Limb (tissue), 2 donors: ENCODE results near the gene KRTAP5-8.
A peak's percentile ranks its signal among the peaks of the same experiment; 100 is the strongest.
"Not testable (repeated sequence)": the region's sequence is repeated elsewhere in the genome, so short reads cannot be mapped to it uniquely, and the experiment has no call there.

Experiments
- DNase-seq, 2 donors: peaks; one replicate each; pipeline ENCODE4 v3.0.0-alpha.2; 2016; ENCODE audit errors: extremely low spot score in 2 of 2

Gene KRTAP5-8

DNA sequence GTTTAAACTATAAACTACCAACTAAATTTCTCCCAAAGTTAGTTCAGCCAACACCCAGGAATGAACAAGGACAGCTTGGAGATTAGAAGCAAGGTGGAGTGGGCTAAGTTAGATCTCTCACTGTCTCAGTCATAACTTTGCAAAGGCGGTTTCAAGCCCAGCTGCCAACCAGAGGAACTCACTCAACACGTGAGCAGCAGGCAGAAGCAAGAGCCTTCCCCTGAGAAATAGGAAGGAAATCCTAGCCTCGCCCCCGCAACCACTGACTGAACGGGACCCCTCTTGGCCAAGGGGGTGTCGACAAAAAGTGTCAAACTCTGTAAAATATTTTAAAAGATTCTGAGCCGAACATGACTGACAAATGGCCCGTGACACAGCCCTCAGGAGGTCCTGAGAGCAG lies 6.0 kb downstream of the KRTAP5-8 start:
- no peak for DNase-seq

DNA sequence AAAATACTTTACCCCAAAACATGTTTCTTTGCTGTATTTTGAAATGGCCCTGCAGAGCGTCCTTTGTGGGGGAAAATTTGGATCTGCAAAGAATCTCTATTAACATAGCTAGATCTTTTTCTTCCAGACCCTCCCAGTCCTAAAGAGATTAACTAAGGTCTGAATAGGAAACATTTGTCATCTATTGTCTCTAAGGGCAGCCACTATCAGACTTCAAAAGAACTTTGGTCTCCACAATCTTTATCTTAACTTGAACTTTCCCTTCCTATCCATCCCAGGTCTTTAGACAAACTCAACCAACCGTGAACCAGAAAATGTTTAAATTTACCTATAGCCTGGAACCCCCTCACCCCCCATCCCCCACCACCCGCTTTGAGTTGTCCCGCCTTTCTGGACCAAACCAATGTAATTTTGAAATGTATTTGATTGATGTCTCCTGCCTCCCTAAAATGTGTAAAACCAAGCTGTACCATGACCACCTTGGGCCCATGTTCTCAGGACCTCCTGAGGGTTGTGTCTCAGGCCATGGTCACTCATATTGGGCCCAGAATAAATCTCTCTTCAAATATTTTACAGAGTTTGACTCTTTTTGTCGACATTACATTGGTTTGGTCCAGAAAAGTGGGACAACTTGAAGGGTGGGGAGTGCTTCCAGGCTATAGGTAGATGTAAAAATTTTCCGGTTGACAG lies 6.8 kb downstream of the KRTAP5-8 start:
- DNase-seq, result no peak

DNA sequence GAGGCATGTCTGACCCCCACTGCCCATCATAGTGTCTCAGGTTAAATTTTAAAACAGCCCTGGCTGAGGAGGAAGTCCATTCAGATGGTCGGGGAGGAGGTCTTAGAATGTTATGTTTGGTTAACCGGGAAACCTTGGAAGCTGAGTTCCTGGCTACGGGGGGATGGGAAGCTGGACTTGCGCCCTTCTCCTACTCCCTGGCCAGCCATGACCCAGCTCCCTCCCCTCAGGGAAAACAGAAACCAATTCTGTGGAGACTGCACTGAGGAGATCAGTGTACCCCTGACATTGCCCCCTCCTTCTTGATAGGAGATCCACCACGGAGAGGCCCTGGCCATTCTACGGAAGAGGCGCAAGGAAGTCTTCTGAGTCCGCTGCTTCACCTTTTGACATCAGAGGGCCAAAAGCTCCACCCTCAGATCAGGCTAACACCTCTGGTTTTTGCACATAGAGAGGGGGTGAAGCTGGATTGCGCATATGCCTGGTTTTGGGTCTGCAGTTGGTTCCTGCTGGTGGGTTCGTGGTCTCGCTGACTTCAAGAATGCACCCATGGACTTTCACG lies 7.7 kb downstream of the KRTAP5-8 start:
- no peak for DNase-seq

DNA sequence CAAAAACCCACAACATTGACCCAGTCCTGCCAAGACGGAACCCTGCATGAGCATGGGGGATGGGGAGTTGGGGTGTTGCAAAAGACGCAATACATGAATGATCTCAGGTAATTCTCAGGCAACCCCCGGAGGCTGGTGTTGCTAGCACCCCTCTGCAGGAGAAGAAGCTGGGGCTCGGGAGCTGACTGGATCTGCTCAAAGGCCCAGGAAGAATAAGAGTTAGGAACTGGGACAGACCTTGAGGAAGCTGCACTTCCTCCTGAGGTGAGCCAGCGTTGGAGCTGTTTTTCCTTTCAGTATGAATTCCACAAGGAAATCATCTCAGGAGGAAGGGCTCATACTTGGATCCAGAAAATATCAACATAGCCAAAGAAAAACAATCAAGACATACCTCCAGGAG lies 10.3 kb downstream of the KRTAP5-8 start, which contains the start of gene KRTAP5-9:
KRTAP5-9 (plus strand) TSS at position 301 of the 400 bp plus-strand sequence. CDS start 238 bp downstream, outside the sequence.
- no peak for DNase-seq

DNA sequence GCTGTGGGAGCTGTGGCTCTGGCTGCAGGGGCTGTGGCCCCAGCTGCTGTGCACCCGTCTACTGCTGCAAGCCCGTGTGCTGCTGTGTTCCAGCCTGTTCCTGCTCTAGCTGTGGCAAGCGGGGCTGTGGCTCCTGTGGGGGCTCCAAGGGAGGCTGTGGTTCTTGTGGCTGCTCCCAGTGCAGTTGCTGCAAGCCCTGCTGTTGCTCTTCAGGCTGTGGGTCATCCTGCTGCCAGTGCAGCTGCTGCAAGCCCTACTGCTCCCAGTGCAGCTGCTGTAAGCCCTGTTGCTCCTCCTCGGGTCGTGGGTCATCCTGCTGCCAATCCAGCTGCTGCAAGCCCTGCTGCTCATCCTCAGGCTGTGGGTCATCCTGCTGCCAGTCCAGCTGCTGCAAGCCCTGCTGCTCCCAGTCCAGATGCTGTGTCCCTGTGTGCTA lies 10.9 kb downstream of the KRTAP5-8 start:
- DNase-seq, result no peak

DNA sequence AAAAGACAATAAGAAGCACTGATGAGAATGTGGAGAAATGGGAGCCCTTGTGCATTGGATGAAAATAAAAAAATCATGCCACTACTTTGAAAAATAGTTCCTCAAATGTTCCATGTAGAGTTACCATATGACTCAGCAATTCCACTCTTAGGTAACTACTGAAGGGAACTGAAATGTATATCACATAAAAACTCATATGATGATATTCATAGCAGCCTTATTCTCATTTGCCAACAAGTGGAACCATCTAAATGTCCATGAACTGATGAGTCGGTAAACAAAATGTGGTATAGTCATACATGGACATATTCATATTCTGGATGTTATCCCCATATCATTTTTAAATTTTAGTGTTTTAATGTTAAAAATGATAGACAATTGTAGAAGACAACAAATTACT lies 13.9 kb downstream of the KRTAP5-8 start:
- no peak for DNase-seq

DNA sequence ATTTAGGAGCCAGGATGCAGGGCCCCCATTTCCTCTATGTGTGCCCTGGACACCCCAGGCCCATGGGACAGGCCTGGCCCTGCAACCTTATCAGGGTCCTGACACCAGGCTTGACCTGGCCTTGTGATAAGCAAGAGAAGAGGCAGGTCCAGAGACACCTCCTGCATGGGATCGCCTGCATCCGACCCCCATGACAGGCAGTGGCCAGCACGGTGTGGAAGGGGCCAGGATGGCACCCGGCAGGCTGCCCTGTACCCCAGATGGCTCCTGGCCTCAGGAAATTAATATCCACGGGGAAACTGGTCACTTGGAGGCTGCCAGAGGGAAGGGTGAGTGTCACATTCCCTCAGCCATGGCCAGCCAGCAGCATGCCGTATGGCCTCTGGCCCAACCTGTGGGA lies 17.2 kb downstream of the KRTAP5-8 start:
- DNase-seq, result no peak

DNA sequence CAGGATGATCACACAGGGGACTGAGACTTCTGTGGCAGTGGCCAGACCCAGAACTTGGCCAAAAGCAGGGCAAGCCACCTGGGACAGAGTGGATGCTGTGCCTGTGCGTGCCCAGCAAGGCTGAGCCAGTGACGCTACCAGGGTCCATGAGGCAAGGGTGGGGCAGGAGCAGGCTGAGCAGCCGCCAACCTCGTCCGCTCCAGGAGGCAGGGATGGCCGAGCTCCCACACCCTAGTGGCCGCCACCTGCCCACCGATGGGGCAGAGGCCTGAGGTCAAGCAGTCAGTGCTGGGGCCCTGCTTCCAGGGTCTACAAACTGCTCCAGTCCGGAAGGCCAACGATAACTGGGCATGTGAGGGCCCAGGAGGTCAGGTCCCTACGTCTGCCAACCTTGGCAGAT lies 17.7 kb downstream of the KRTAP5-8 start:
- DNase-seq, result no peak

DNA sequence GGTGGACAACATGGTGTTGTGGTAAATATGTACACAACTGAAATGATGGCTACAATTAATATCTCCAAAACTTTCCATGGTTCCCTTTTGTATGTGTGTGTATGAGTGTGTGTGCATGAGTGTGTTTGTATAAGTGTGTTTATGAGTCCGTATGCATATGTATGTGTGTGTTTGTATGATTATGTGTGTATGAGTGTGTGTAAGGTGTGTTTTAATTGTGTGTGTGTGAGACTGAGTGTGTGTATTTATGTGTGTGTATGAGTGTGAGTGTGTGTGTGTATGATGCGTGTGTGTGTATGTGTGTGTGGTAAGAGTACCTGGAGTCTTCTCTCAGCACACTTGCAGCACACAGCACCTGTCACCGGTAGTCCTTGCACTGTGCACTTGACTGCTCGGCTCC lies 18.2 kb downstream of the KRTAP5-8 start:
- no peak for DNase-seq

DNA sequence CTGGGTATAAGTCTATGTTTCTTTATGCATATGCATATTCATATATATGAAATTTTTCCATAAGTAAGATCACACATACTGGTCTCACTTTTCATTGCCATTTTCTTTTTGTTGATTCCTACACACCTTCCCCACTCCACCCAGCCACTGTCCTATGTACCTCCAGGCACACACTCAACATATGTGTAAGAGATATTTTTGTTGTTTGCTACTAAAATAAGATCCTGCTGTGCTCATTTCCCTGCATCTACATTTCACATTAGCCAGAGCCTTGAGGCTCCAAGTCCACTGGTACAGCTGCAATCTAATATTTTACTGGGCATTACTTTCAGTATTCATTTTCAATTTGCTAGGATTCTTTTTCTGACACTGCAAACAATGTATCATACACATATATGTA lies 19.4 kb downstream of the KRTAP5-8 start:
- no peak for DNase-seq

DNA sequence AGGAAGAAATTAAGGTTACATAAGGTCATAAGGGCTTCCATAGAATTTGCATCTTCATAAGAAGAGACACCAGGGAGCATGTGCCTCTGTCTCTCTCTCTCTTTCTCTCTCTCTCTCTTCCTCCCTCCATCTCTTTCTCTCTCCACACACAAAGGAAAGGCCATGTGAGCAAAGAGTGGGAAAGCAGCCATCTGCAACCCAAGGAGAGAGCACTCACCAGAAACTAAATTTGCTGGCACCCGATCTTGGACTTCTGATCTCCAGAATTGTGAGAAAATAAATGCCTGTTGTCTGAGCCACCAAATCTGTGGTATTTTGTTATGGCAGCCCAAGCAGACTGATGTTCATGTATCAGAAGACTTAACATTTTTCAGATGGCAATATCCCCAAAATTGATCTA lies 21.2 kb downstream of the KRTAP5-8 start:
- no peak for DNase-seq

DNA sequence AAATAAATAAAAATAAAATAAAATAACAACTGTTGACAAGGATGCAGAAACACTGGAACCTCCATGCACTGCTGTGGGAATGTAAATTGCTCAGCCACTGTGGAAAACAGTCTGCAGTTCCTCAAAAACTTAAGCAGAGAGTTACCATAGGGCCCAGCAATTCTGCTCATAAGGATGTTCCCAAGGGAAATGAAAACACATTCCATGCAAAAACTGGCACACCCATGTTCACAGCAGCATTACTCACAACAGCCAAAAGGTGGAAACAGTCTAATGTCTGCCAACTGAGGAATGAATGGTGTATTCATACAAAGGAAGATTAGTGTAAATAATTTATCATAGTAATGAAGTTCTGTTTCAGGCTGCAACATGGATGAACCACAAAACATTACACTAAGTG lies 24.3 kb downstream of the KRTAP5-8 start:
- no peak for DNase-seq

DNA sequence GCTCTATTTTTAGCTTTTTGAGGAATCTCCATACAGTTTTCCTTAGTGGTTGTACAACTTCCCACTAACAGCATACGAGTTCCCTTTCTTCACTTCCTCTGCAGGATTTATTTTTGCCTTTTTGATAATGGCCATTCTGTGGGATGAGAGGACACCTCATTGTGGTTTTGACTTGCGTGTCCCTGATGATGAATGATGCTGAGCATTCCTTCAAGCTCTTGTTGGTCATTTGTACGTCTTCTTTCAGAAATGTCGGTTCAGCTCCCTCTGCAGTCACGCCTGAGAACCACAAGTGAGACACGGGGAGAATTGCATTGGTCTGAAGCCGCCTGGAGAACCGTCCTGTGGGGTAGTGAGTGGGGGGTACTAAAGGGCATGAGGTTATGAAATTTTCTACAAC lies 25.6 kb downstream of the KRTAP5-8 start:
- no peak for DNase-seq

DNA sequence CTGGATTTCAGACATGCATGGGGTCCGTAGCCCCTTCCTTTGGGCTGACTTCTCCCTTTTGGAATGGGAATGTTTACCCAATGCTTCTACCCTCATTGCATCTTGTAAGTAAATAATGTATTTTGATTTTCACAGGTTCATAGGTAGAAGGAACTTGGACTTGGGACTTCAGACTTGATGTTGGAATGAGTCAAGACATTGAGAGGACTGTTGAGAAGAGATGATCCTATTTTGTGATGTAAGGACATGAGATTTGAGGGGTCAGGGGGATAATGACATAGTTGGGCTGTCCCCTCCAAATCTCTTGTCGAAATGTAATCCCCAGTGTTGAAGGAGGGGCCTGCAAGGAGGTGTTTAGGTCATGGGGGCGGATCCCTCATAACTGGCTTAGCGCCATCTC lies 26.6 kb downstream of the KRTAP5-8 start:
- no peak for DNase-seq

DNA sequence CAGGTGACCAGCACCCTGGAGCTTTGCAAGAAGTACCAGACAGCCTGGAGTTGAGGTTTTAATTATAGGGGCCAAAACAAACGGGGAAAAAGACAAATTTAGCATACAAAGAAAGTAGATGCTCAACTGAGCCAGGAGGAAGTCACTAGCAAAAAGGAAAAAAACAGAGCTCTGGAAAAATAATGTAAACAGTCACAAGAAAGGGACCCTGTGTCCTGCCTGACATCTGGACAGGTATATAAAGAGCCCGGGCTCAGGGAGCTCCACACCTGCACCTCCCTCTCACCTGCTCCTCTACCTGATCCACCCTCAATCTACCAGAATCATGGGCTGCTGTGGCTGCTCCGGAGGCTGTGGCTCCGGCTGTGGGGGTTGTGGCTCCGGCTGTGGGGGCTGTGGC lies 27.4 kb downstream of the KRTAP5-8 start, which contains the start of gene KRTAP5-10:
KRTAP5-10 (plus strand) TSS at position 301 of the 400 bp plus-strand sequence; CDS start at position 326, 25 bp downstream.
- no peak for DNase-seq

DNA sequence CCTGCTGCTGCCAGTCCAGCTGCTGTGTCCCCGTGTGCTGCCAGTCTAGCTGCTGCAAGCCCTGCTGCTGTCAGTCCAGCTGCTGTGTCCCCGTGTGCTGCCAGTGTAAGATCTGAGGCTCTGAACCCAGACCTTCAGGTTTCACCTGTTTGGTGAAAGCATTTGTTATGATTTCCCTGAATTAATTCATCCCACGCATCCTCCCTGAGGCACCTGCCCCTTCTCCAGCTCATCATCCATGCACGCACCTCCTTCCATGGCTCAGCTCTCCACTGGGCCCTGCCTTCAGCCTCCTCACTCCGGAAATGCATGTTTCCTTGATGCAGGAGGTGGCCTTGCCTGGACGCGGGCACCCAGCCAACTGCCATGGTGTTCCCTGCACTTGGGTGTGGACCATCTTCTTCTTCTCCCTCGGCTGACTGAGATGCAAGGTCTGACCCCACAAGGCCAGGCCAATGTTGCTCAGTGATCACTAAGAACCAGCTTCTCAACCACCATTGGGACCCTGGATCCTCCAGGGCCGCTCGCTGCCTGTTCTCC lies 28.3 kb downstream of the KRTAP5-8 start:
- no peak for DNase-seq

DNA sequence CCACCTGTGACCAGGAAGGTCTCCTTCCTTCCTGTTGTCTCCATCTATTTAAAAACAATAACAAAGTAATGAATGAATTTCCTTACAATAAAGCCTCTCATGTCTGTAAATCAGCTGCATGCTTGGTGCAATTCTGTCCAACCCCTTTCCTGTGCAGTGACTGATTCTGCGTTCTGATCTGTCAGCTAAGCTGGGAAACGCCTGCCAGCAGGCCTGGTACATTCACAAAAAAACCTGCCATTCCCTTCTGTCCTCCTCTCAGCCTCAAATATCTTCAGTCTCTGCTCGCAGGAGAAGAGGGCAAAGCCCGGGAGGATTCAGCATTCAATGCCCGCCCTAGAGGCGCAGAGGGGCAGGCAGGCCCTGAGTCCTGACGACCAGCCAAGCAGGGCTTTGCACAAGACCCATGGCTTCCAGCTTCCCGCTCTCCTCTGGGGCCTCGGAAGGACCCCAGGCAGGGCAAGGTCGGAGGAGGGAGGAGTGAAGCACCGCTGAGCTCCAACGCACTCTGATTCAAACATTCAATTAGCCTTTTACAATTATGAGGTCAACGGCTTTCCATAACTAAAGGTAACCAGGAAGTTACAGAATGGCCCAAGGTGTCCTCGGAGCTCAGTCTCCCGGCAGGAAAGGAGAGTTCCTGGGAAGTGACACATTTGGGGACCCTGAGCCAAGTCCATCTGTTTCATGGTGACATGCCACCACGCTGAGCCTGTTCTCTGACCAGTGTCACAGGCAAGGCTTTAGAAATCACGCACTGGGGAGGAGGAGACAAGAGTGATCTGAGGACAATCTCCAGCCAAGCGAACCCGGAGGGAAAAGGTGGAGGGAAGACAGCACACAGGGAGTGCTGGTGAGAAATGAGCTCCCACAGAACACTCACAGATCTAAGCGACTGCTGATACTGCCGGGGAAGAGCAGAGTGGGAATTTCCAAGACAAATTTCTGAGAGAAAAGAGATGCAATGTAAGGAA lies 29.1 kb downstream of the KRTAP5-8 start:
- not testable (repeated sequence) for DNase-seq

DNA sequence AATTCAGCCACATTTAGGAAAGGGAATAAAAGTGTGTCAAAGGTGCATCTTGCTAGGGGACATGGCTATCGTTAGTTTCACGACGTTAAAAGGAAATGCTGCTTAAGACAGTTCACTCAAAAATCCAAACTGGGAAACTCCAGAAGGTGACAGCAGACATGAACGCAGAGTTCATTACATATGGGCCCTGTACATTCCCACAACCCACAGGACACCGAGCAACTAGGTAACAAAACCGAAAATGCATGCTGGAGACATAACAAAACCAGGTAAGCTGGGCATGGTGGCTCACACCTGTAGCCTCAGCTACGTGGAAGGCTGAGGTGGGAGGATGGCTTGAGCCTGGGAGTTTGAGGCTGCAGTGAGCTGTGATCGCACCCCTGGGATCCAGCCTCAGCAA lies 29.8 kb downstream of the KRTAP5-8 start:
- DNase-seq, result not testable (repeated sequence)

DNA sequence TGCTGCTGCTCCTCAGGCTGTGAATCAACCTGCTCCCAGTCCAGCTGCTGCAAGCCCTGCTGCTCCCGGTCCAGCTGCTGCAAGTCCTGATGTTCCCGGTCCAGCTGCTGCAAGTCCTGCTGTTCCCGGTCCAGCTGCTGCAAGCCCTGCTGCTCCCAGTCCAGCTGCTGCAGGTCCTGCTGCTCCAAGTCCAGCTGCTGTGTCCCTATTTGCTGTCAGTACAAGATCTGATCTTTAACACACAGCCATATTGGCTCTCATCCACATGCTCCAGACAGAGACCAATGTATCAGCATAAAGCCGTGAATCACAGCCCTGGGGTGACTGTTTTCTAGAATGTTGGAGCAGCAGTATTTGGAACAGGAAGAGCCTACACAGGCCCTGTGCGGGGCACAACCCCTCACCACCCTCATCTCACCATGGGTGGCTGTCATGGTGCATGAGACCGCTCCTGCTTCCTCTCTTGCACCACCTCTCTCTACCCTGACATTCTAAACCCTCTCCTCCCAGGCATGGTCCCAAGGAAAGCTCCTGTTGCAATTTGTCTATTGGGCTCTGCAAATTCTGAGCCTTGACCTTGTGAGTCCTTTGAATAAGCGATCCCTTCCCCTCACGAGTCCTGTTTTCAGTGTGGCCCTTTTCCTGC lies 31.0 kb downstream of the KRTAP5-8 start:
- DNase-seq, result peak; percentile 43 to 53

DNA sequence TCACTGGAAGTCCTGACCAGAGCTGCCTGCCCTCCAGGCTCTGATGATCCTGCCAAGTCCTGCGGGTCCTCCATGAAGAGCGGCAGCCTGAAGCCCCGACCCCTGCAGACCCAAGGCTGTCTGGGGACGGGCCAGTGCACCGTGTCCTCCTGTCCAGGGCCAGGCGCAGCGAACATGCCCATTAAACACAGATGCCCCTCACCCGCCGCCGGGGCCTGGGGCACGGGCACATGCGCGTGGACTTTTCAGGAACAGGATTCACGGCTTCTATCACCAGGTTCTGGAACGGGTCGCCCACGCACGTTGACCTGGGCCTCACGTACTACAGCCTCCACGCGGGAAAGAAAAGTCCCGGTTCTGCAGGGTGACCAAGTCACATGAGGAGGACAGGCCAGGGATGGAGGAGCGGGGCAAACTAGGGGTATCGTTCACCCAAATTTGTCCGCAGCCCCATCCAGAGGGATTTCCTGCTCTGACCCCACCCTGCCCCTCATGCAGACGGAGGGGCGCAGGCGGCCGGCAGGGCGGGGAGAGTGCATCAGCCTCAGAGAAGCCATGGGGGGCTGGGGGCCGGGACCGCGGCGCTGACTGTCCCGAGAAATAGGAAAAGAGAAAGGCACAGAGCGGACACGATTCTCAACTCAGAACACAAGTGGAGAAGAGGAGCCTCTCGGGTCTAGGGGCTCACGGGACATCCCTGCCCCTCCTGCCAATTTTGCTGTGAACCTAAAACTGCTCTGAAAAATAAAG lies 33.5 kb downstream of the KRTAP5-8 start:
- not testable (repeated sequence) for DNase-seq

DNA sequence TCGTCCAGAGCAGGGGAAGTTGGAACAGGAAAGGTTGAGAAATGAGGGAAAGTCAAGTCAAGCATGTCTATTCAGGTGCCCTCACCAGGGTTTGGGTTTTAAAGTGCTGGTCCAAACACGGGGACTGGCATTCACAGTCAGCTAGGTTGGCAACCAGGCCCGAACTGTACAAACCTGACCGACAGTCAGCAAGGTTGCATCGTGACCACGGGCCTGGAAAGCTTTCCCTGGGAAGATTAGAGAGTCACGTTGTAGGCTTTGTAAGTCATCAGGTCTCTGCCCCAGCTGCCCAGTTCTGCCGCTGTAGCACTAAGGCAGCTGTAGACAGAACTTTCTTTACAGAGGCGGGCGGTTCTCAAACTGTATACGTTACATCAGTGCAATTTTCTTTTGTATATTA lies 35.0 kb downstream of the KRTAP5-8 start:
- DNase-seq, result no peak
